ENCODE measurements around the gene MAJIN.

Gene MAJIN

DNA sequence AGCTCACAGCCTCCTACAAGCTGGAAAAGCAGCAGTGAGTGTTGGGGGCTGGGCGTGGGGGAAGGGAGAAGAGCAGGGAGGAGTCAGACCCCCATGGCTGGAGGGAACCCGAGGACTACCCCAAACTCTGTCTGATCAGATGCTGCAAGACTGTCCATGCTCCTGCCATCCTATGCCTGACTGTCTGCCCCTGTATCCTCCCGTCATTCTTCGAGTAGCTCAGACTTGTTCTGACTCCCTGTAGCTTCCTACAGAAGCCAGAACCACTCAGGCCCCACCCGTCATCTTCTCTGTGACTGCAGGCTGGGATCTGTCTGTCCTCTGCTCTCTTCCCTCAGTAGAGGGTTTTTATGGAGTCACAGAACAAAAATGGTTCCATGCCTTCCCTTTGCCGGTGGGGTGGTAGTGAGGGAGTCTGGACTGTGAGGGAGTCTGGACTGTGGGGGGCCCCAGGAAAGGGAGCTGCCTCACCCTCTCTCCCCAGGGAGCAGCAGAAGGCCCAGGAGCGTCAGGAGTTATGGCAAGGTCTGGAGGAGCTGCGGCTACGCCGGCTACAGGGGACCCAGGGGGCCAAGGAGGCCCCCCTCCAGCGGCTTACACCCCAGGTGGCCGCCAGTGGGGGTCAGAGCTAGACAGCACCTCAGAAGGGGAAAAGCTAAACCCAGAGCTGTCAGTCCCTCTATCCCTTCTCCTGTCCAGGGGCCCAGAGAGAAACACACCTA is 38.5 kb downstream of the MAJIN start:
- TF ChIP-seq, protein P1, sequence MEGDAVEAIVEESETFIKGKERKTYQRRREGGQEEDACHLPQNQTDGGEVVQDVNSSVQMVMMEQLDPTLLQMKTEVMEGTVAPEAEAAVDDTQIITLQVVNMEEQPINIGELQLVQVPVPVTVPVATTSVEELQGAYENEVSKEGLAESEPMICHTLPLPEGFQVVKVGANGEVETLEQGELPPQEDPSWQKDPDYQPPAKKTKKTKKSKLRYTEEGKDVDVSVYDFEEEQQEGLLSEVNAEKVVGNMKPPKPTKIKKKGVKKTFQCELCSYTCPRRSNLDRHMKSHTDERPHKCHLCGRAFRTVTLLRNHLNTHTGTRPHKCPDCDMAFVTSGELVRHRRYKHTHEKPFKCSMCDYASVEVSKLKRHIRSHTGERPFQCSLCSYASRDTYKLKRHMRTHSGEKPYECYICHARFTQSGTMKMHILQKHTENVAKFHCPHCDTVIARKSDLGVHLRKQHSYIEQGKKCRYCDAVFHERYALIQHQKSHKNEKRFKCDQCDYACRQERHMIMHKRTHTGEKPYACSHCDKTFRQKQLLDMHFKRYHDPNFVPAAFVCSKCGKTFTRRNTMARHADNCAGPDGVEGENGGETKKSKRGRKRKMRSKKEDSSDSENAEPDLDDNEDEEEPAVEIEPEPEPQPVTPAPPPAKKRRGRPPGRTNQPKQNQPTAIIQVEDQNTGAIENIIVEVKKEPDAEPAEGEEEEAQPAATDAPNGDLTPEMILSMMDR (IDR thresholded peaks at IDR 0.05; ENCODE audit: low read depth, low read length, missing control alignments) = no peak
- H3K4me3 ChIP-seq (replicated peaks; ENCODE audit: low read depth, low read length) = no peak overlapping the region
- no peak for DNase-seq (ENCODE audit: extremely low read depth, low read depth)

DNA sequence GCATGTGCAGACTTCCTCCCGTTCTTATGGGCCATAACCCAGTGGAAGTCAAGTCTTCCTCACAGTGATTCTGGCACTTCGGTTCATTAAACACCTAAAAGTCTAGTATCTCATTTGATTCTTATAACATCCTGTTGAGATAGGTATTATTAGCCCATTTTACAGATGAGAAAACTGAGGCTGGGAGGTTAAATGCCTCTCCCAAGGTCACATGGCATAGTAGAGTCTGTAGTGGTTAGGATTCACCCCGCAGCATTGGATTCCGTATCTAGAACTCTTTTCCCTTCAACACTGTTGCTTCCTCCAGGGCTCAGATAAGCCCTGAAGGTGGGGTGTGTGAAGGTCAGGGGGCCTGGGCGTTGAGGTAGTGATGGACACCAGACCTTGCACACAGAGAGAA is 39.6 kb downstream of the MAJIN start:
- H3K4me3 ChIP-seq (replicated peaks; ENCODE audit: low read depth, low read length) = no peak overlapping the region
- TF ChIP-seq, protein P1 (IDR thresholded peaks at IDR 0.05; ENCODE audit: low read depth, low read length, missing control alignments) = no peak
- DNase-seq (ENCODE audit: extremely low read depth, low read depth) = no peak

DNA sequence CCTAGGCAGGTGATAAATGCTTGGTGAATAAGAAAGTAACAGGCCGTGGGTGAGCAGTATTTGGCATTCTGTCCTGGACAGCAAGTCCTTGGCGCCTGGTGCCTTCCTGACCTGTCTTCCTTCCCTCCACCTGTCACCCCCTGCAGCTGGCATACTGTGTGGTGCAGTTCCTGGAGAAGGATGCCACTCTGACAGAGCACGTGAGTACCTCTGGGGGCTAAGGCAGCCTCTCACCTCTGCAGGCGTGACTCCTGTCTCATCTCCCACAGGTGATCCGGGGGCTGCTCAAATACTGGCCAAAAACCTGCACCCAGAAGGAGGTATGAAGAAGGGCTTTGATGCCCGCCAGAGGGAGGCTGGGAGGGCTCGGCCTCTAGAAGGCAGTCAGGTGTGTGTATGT is 40.6 kb downstream of the MAJIN start:
- no peak for DNase-seq (ENCODE audit: extremely low read depth, low read depth)
- no peak overlapping the region for H3K4me3 ChIP-seq (replicated peaks; ENCODE audit: low read depth, low read length)
- TF ChIP-seq, protein P1 (IDR thresholded peaks at IDR 0.05; ENCODE audit: low read depth, low read length, missing control alignments) = no peak

DNA sequence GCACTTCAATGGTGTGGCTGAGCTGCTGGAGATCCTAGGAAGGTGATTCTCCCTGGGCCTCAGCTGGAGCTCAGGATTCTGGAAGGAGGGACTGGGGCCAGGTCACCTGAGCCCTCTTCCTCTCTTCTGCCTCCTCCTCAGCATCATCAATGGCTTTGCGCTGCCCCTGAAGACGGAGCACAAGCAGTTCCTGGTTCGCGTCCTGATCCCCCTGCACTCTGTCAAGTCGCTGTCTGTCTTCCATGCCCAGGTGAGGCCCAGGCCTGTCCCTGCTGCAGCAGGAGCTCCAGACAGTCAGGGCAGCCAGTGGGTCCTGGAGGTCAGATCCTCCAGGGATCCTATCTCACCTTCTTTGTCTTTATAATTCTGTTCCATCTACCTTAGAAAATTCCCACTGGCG is 41.6 kb downstream of the MAJIN start:
- DNase-seq (ENCODE audit: extremely low read depth, low read depth) = no peak
- no peak overlapping the region for H3K4me3 ChIP-seq (replicated peaks; ENCODE audit: low read depth, low read length)
- TF ChIP-seq, protein P1 (IDR thresholded peaks at IDR 0.05; ENCODE audit: low read depth, low read length, missing control alignments) = no peak

DNA sequence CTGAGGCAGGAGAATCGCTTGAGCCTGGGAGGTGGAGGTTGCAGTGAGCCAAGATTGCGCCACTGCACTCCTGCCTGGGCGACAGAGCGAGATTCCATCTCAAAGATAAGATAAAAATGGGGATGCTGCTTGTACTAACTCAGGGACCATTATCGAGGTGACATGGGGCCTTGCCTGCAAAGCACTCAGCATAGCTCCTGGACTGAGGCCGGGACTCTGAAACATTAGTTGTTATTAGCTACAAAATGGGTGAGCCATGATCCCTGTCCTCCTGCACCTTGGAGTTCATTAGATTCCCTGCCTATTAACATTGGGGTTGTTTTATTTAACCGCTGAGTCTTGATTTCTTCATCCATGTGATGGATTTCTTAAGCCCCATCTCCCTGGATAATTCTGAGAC is 42.3 kb downstream of the MAJIN start:
- TF ChIP-seq, protein P1 (IDR thresholded peaks at IDR 0.05; ENCODE audit: low read depth, low read length, missing control alignments) = no peak
- no peak for DNase-seq (ENCODE audit: extremely low read depth, low read depth)
- no peak overlapping the region for H3K4me3 ChIP-seq (replicated peaks; ENCODE audit: low read depth, low read length)

DNA sequence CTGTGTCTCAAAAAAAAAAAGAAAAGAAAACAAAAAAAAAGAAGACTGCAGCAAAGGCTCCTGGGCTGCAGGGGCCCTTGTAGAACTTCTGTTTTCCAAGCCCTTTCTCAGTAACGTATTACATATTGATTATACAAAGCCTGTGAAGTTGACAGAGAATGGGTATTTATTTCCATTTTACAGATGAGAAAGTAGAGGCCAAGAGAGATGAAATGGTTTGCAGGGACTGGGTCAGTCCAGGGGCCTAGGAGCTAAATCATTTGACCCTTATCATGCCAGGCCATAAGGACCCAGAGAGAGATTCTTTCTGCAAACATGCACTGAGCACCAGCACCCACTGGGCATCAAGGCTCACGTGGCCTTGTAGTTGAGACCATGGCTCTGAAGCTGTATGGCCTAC is 43.0 kb downstream of the MAJIN start:
- H3K4me3 ChIP-seq (replicated peaks; ENCODE audit: low read depth, low read length) = no peak overlapping the region
- TF ChIP-seq, protein P1 (IDR thresholded peaks at IDR 0.05; ENCODE audit: low read depth, low read length, missing control alignments) = no peak
- DNase-seq (ENCODE audit: extremely low read depth, low read depth) = no peak

DNA sequence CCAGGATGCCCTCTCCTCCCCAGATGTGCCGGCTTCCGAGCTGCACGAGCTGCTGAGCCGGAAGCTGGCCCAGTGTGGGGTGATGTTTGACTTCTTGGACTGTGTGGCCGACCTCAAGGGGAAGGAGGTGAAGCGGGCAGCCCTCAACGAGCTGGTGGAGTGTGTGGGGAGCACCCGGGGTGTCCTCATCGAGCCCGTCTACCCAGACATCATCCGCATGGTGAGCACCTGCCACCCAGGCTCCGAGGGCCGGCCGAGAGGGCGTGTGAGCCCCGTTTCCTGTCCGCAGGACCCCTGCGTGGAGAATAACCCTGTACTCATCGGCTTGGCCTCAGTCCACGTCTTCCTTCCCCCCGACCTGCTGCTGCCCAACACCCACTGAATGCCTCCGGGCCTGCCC is 45.2 kb downstream of the MAJIN start:
- TF ChIP-seq, protein P1 (IDR thresholded peaks at IDR 0.05; ENCODE audit: low read depth, low read length, missing control alignments) = no peak
- H3K4me3 ChIP-seq (replicated peaks; ENCODE audit: low read depth, low read length) = no peak overlapping the region
- DNase-seq (ENCODE audit: extremely low read depth, low read depth) = no peak
